SK-N-SH treated with all-trans-retinoic acid at 6 μM for 48 hours (cell line): ENCODE measurements around the gene PACC1.

Source experiments
- GLIS3 ChIP-seq: fragments of 250-450 bp; sonication (Bioruptor Pico); IDR thresholded peaks from 2 replicates; pipeline ENCODE4 v1.5.0; 2020; ENCODE audit warnings: mild to moderate bottlenecking, moderate library complexity
- OSR1 ChIP-seq: fragments of 250-450 bp; sonication (Bioruptor Pico); IDR thresholded peaks from 2 replicates; pipeline ENCODE4 v1.8.0; 2022; ENCODE audit warnings: moderate library complexity, mild to moderate bottlenecking, inconsistent platforms
- TF ChIP-seq, protein P1 (sequence below): fragments of 250-450 bp; sonication (Bioruptor Pico); IDR thresholded peaks from 2 replicates; pipeline ENCODE4 v1.8.0; 2020; ENCODE audit warnings: mild to moderate bottlenecking, moderate library complexity, borderline replicate concordance

- TF ChIP-seq OSR1 (CRISPR knock-in tag) (no peak), GLIS3 (CRISPR knock-in tag) (no peak)
- TF ChIP-seq, protein P1, sequence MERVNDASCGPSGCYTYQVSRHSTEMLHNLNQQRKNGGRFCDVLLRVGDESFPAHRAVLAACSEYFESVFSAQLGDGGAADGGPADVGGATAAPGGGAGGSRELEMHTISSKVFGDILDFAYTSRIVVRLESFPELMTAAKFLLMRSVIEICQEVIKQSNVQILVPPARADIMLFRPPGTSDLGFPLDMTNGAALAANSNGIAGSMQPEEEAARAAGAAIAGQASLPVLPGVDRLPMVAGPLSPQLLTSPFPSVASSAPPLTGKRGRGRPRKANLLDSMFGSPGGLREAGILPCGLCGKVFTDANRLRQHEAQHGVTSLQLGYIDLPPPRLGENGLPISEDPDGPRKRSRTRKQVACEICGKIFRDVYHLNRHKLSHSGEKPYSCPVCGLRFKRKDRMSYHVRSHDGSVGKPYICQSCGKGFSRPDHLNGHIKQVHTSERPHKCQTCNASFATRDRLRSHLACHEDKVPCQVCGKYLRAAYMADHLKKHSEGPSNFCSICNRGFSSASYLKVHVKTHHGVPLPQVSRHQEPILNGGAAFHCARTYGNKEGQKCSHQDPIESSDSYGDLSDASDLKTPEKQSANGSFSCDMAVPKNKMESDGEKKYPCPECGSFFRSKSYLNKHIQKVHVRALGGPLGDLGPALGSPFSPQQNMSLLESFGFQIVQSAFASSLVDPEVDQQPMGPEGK (CRISPR knock-in tag) = no peak
These were observed 28.7 kb downstream of the PACC1 start for GRCh38 chr1:212386029-212386428.
